ENCODE data around the gene DOK4.
"Not testable (repeated sequence)": the region's sequence is repeated elsewhere in the genome, so short reads cannot be mapped to it uniquely, and the experiment has no call there.

Gene DOK4

GRCh38 chr16:57500578-57501111, 14.4 kb upstream of the DOK4 start:
- no peak for DNase-seq

- not testable (repeated sequence) for DNase-seq
Observed at GRCh38 chr16:57499941-57500340, 13.6 kb upstream of the DOK4 start.

GRCh38 chr16:57498031-57498430, 11.7 kb upstream of the DOK4 start:
- DNase-seq: no peak

DNA sequence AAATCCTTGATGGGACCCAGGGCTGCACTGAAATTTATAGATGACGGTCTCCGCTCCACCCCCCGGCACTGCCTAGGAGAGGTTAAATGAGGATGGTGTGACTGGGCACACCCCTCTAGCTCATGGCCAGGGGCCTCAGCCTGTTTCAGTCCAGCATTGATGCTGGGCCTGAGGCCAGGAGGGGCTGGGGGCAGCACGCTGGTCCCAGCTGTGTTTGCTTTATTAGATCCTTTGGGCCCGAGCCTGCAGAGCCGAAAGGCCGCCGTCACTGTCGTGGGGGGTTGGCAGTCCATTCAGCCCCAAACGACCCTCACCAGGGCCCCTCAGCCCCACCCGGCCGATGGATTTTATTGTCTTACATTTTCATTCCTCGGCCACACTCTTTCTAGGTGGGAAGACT, 10.8 kb upstream of the DOK4 start:
- DNase-seq: no peak

- DNase-seq: no peak
Observed at GRCh38 chr16:57493767-57494166, 7.5 kb upstream of the DOK4 start.

- DNase-seq: no peak
Observed at GRCh38 chr16:57489229-57489628, 2.9 kb upstream of the DOK4 start.

- DNase-seq: no peak
Observed at GRCh38 chr16:57486858-57487834, 853 bp upstream of the DOK4 start.

DNA sequence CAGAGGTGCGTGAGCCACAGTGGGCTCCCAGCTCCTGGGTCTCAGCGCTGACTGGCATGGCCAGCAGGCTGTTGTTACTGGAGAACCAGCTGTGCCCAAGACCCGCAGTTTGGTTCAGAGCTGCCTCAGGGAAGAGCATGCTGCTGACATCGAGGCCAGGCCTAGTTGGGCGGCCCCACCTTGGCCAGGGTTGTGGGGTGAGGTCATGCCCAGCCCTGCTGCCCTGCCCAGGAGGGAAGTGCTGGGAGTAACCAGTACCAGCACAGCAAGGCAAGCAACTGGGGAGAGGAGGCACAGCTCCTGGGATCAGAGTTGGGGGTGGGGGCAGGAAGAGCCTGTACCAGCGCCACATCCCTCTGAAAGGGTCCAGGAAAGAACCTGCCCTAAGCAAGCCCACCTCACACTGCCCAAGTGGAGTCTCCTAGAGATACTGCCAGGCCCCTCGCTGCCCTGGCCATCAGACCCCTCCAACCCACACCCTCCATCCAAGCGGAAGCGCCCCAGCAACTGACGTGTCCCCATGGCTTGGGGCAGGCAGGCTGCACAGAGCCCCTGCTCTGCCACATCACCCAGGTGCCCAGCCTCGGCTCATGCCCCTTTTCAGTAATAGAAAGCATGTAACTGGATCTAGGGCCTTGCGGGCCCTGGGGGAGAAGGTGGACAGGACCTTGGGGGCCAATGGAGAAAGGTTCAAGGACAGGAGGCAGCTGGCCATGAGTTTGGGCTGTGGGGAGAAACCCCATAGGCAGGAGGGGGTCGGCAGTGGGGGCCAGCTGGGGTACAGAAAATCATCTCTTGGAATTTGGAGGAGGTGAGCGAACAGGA, 990 bp downstream of the DOK4 start:
- no peak for DNase-seq

DNA sequence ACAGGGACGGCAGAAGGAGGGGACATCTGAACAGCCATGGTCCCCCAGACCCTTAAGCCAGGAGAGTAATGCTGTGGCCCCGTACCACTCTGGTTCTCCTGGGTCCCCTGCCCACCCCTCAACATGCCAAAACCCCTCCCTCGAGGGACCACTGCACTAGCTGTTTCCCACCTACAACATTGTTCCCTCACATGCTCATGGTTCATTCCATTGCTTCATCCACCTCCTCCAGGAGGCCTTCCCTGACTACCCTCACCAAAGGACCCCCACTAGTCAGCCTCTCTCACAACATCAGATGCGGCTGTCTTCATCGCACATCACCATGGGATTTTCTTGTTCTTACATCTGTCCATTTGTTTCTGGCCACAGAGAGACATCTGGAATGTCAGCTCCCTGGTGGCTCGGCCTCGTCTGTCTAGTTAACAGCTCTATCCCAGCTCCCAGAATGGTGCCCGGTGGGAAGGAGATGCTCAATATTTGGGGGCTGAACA, 1.7 kb downstream of the DOK4 start:
- no peak for DNase-seq

GRCh38 chr16:57483725-57484514, 2.4 kb downstream of the DOK4 start:
- no peak for DNase-seq

DNA sequence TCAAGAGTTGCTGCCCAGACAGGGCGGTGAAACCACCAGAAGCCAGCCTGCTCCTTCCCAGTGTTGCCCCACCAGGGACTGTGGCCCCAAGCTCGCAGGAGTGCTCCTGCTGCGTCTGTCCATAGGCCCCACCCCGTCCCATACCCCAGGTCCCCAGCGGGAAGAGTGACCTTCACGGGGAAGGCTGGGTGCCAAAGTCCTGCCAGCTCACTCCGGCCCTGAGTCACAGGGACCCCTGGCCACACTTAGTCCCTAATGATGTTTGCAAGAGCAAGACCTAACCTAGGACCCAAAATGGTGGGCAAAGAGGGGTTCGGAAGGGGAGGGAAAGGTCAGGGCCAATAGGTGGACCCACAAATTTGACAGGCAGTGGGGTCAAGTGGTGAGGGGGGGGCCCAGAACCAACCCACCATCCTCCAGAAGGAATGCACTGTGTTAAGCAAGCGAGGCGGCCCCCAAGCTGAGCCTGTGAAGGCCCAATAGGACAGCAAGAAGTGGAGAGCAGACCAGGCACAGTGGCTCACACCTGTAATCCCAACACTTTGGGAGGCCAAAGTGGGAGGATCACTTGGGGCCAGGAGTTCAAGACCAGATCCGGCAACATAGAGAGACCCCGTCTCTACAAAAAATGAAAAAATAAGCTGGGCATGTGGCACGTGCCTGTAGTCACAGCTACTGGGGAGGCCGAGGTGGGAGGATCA, 3.3 kb downstream of the DOK4 start:
- DNase-seq: no peak

GRCh38 chr16:57481421-57481820, 4.9 kb downstream of the DOK4 start:
- no peak for DNase-seq

DNA sequence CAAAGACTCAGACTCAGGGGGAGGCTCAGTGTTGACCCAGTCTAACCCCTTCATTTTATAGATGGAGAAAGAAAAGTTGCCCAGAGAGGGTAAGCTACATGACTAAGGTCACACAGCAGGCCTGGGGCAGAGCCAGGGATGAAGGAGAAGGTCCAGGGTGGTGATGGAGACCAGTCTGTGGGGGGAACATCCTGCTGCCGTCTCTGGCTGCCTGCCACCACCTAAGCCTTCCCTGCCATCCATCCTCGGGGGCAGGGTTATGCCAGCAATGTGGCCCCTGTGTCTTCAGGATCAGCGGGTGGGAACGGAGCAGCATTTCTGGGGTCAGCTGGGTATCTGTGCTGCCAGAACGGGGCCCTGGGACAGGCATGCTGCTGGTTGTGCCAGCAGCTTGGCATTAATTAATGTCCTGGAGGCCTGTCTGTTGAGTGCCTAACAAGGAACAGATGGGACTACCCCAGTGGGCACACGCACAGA, 5.5 kb downstream of the DOK4 start:
- no peak for DNase-seq

DNA sequence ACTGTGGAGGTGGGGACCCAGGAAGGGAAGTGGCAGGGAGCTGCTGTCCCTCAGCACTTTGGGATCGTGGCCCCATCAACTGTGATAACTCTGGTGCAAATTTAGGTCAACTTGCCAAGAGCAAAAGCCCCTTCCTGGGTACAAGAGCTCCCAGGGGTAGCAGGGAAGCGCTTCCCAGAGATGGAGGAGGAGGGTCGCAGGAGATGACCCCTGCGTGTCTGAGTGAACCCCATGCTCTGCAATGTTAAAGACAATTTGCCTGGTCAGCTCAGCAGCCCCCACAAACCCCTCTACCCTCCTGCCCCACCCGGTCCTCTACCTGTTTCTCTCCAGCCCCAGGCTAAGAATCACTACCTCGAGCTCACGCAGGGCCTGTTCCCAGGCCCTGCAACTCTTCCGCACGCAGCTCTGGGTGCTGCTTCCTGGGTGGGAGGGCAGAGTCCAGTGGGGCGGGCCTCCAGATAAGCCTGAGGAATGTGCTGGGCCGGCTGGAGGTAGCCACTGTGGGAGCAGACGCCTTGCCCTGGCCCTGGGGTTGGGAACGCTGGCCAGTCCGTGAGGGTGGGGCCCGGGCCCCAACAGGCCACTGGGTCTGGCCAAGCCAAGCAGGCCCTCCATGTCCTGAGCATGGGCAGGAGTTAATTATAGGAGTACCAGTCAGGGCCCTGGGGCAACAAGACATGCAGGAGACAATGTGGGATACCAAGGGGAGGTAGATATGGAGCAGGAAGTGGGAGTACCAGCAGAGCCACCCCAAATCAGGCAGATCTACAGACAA, 6.1 kb downstream of the DOK4 start:
- no peak for DNase-seq

GRCh38 chr16:57479205-57479975, 6.9 kb downstream of the DOK4 start:
- DNase-seq: peak; percentile 75

DNA sequence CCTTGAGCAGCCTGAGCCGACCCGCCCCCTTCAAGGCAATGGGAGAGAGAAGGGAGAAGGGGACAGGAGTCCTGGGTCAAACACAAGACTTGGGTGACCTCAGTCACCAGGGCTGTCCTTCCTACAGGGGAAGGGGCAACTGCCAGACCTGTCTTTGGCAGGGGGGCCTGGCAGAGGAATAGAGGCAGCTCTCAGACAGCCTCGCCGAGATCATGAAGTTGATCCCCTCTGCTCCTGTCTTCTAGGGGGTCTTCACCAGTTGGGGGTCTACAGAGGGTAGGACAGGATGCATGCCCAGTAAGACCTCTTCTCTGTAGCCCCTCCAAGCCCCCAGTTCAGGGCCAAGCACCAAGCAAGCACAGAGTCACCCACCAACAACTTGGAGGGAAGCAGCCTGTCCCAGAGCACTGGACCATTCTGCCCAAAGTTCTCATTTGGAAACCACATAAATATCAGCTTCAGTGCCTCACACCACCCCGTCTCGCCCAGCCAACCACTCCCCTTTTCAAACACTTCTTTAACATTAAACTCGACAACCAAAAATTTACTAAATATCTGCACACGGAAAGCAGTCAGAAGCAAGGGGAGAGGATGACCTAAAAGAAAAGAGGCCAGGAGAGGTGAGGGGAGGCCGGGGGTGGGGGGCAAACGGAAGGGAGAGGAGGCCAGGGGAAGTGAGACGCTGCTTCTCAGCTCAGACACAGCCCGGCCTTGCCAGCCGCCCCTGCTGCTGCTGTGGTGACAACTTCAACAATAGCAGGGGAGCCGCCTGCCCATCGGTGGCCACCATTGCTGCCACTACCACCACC, 7.7 kb downstream of the DOK4 start:
- DNase-seq: no peak

DNA sequence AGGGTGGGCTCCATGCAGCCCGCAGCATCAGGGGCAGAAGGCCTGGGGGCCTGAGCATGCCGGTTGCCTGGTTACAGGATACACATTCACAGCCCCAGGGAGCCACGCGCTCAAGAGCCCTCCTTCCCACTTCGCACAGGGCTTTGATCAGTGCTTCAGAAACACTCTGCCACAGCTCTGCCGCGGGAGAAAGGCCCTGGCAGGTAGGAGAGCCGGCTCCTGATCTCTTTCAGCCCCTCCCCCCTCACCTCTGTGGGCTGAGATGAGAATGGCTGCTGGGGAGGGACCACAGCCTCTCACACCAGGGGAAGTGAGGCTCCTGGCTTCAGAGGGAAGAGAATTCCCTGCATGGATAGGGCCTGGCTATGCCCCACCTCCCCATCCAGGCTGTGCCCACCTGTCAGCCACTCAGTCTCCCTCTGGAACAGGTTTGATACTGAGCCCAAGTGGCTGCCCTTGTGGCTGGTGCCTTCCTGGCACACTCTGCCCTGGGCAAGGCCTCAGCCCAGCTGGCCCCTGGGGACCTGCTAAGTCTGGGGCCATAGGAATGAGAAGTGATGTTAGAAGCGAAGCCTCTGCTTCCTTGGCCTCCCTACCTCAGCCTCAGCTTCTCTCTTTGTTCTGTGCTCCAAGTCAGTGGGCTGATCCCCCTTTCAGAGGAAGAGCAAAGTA, 8.6 kb downstream of the DOK4 start:
- DNase-seq: no peak

DNA sequence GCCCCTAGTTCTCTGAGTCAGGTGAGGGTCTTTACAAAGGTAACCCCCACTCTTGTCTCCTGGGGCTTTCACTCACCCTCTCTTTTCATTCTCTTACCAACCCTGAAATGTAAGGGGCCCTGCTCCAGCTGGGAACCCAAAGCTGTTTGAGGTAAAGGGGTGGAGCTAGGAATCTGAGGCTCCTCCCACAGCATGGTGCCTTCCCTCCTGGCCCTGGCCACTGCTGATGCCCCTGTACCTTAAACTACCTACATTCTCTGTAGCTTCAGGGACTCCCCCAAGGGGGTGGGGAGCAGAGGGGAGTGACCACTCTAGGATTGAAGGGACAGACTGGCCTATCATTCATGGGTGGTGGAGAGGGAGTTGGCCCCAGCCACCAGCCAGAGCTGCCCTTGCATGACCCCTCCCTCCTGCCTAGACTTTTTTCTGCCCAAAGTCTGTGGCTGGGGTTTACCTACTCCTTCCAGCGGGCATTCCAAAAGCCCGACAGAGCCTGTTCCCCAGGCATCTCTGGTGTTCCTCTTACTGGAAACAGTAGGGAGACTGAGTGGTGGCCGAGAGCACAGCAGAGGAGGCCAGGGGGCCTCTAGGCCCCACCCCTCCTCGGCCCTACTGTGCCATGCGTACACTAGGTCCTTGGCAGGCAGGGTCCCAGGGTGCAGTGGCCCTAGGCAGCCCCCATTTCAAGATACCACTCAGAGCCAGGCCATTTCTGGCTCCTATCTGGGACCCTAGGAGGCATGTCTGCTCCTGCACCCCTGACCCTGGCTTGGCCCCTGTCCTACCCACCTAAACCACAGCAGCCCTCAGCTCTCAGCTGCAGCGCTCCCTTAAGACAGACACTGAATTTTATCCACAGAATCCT, 9.5 kb downstream of the DOK4 start:
- no peak for DNase-seq

All from right forelimb (tissue), 1 donor.